ENCODE measurements around the gene OR10S1. TPM values are rescaled to one million over a fixed set of nuclear protein-coding genes. Genes with fewer than 3 reads are reported as not detected.

Gene OR10S1
- total and polyA plus RNA-seq, 2 donors (not counting 3 experiments of a cell fraction or from before 2014, with no cell fraction given), result not detected

- BruUV-seq (replicated peaks), result no TSS peak
- H3K4me2 ChIP-seq (ENCODE audit: insufficient read depth, low read length), result no peak overlapping the region
- no peaks in the 10 kb centered on the region for H3K79me2 ChIP-seq (ENCODE audit: control insufficient read depth, insufficient read depth, low read length)
- no peak for TF ChIP-seq EZH2 (IDR thresholded peaks at IDR 0.05; ENCODE audit: borderline replicate concordance, low read depth, low read length, severe bottlenecking)
- no peak for TF ChIP-seq CTCF (IDR thresholded peaks at IDR 0.05; ENCODE audit: extremely low read depth in 1 of 2, insufficient read depth in 1 of 2, low read depth in 1 of 2, low read length in 2 of 2)
- TF ChIP-seq GATA2 (IDR thresholded peaks at IDR 0.05; ENCODE audit: insufficient read depth, insufficient read length, low read depth, low read length), result no peak
- no peak for TF ChIP-seq JUN (IDR thresholded peaks at IDR 0.05; ENCODE audit: borderline replicate concordance, insufficient read depth, insufficient read length, low read depth)
- no peak for TF ChIP-seq POLR2A (IDR thresholded peaks at IDR 0.05; ENCODE audit: low read depth, low read length)
- no peak for TF ChIP-seq MAX (IDR thresholded peaks at IDR 0.05; ENCODE audit: insufficient read depth, insufficient read length)
- no peak for TF ChIP-seq MYC (IDR thresholded peaks at IDR 0.05; ENCODE audit: low read depth, low read length)
- no peak for TF ChIP-seq FOS (IDR thresholded peaks at IDR 0.05; ENCODE audit: borderline replicate concordance, insufficient read depth, low read length)
- no peak for TF ChIP-seq POLR2AphosphoS5 (IDR thresholded peaks at IDR 0.05; ENCODE audit: insufficient read depth, low read depth, low read length)
- intact Hi-C loops (cut with micrococcal nuclease), result no loop called here
- FAIRE-seq (no peak), DNase-seq (ENCODE audit: low read depth, low spot score) (no peak)
- no peak overlapping the region for H3K9ac ChIP-seq (replicated peaks; ENCODE audit: extremely low read depth, insufficient read depth, low read length)
- no peak overlapping the region for H2AFZ ChIP-seq (ENCODE audit: low read depth, low read length)
- H3K9me1 ChIP-seq (replicated peaks; ENCODE audit: control insufficient read depth, extremely low read depth, insufficient read depth, low read length), result no peaks in the 10 kb centered on the region
- H3K27me3 ChIP-seq (ENCODE audit: control insufficient read depth in 2 of 2, insufficient read depth in 2 of 2, low read length in 2 of 2), result no peaks in the 10 kb centered on the region
- H3K4me3 ChIP-seq (replicated peaks in 1 of 3; ENCODE audit: insufficient read depth in 1 of 3, low read depth in 1 of 3, low read length in 3 of 3), result no peak overlapping the region
- ChIA-PET POLR2A (no interaction called here), CTCF (no interaction called here)
- peaks cover 24% of the 10 kb centered on the region for H3K4me1 ChIP-seq (ENCODE audit: control insufficient read depth, extremely low read depth, insufficient read depth, low read length)
- no peaks in the 10 kb centered on the region for H3K36me3 ChIP-seq (ENCODE audit: control insufficient read depth in 2 of 2, extremely low read depth in 1 of 2, insufficient read depth in 2 of 2, low read length in 2 of 2)
- dilution Hi-C loops (cut with MboI; ENCODE audit: extremely low pct_ligation_motif_present, low sequenced_read_pairs), result no loop called here
- no peak overlapping the region for H3K27ac ChIP-seq (ENCODE audit: insufficient read depth, low read depth, low read length)
- no peaks in the 10 kb centered on the region for H4K20me1 ChIP-seq (replicated peaks; ENCODE audit: control insufficient read depth, extremely low read depth, insufficient read depth, low read length)
- no peaks in the 10 kb centered on the region for H3K9me3 ChIP-seq (replicated peaks; ENCODE audit: control insufficient read depth, insufficient read depth, low read length)
Observed at GRCh38 chr11:123976770-123977560, 616 bp downstream of the OR10S1 start.
